Neural progenitor cell (in vitro differentiated cells): Measurements from ENCODE around the gene NR2F1-AS1. TPM values are rescaled to one million over a fixed set of nuclear protein-coding genes. Genes with fewer than 3 reads are reported as not detected.

Experiments used
- DNase-seq: peaks from one replicate; pipeline ENCODE4 v3.0.0-alpha.2; 2016; ENCODE audit warnings: low spot score
- H2AFZ ChIP-seq: fragments of 200-600 bp; sonication (generic); replicated peaks from 2 replicates; pipeline ENCODE4 v1.6.1; 2016; ENCODE audit warnings: antibody characterized with exemption
- H3F3A ChIP-seq: fragments of 200-600 bp; sonication (generic); 2 replicates; pipeline ENCODE4 v1.6.1; 2016; ENCODE audit warnings: antibody characterized with exemption, low read depth
- H3K27ac ChIP-seq: fragments of 200-600 bp; sonication (generic); 2 replicates; pipeline ENCODE4 v1.5.1; 2016; ENCODE audit warnings: mild to moderate bottlenecking
- H3K27me3 ChIP-seq: fragments of 200-600 bp; sonication (generic); 2 replicates; pipeline ENCODE4 v1.6.1; 2016; ENCODE audit warnings: mild to moderate bottlenecking, moderate library complexity
- H3K36me3 ChIP-seq: fragments of 200-600 bp; sonication (generic); 2 replicates; pipeline ENCODE4 v1.5.1; 2016
- H3K4me1 ChIP-seq: fragments of 200-600 bp; sonication (generic); 2 replicates; pipeline ENCODE4 v1.6.1; 2016; ENCODE audit warnings: mixed run types
- H3K4me2 ChIP-seq: fragments of 200-600 bp; sonication (generic); 2 replicates; pipeline ENCODE4 v1.6.1; 2016
- H3K4me3 ChIP-seq: fragments of 200-600 bp; sonication (generic); 2 replicates; pipeline ENCODE4 v1.5.1; 2016
- H3K79me2 ChIP-seq: fragments of 200-600 bp; sonication (generic); 2 replicates; pipeline ENCODE4 v1.6.1; 2016; ENCODE audit warnings: low read depth
- H3K9ac ChIP-seq: fragments of 200-600 bp; sonication (generic); 2 replicates; pipeline ENCODE4 v1.6.1; 2016
- H3K9me3 ChIP-seq: fragments of 200-600 bp; sonication (generic); 2 replicates; pipeline ENCODE4 v1.5.1; 2016; ENCODE audit warnings: low read depth
- H4K20me1 ChIP-seq: fragments of 200-600 bp; sonication (generic); 2 replicates; pipeline ENCODE4 v1.6.1; 2016; ENCODE audit warnings: low read depth
- H3K27ac Mint-ChIP-seq: 3 replicates; pipeline ENCODE4 v1.8.0; 2021; ENCODE audit warnings: mixed read lengths
- H3K27me3 Mint-ChIP-seq: 2 replicates; pipeline ENCODE4 v1.8.0; 2022; ENCODE audit warnings: low read depth, mild to moderate bottlenecking, inconsistent platforms, moderate library complexity, mixed read lengths; ENCODE audit not compliant: insufficient read depth
- H3K36me3 Mint-ChIP-seq: 3 replicates; pipeline ENCODE4 v1.8.0; 2021; ENCODE audit warnings: mixed read lengths
- H3K4me1 Mint-ChIP-seq: 3 replicates; pipeline ENCODE4 v1.8.0; 2021; ENCODE audit warnings: mixed read lengths
- H3K4me3 Mint-ChIP-seq: 3 replicates; pipeline ENCODE4 v1.8.0; 2021; ENCODE audit warnings: mild to moderate bottlenecking, moderate library complexity, mixed read lengths
- H3K9me3 Mint-ChIP-seq: 3 replicates; pipeline ENCODE4 v1.8.0; 2020; ENCODE audit warnings: mixed read lengths
- EZH2 ChIP-seq: fragments of 200-600 bp; sonication (generic); IDR thresholded peaks from 2 replicates; pipeline ENCODE4 v1.6.1; 2017; ENCODE audit warnings: antibody characterized with exemption, mild to moderate bottlenecking, moderate library complexity
- EZH2phosphoT487 ChIP-seq: fragments of 200-600 bp; sonication (generic); IDR thresholded peaks from 2 replicates; pipeline ENCODE4 v1.6.1; 2017; ENCODE audit warnings: antibody characterized with exemption
- total RNA-seq: library from RNA; depleted of rRNA; stranded (reverse); fragments of >200 nt; gene quantifications from 2 replicates; pipeline ENCODE4 v1.2.3, GENCODE V29; 2015; ENCODE audit warnings: low replicate concordance
- TF ChIP-seq, protein P1 (sequence below): fragments of 200-600 bp; sonication (generic); IDR thresholded peaks from 2 replicates; pipeline ENCODE4 v1.5.1; 2017; ENCODE audit warnings: antibody characterized with exemption, mild to moderate bottlenecking

NR2F1-AS1 gene
- total RNA-seq, 1 donor from 2014 or later: 9.3 TPM

GRCh38 chr5:93586736-93587596 lies 5.9 kb upstream of the NR2F1-AS1 start:
- Histone ChIP-seq H3K4me2 (peak overlapping the region; percentile 86), H3K4me1 (peaks cover 13% of the 10 kb centered on the region), H3F3A (peaks cover 26% of the 10 kb centered on the region), H3K36me3 (no peaks in the 10 kb centered on the region), H4K20me1 (peaks cover 63% of the 10 kb centered on the region), H3K9me3 (no peaks in the 10 kb centered on the region), H2AFZ (no peak overlapping the region), H3K27me3 (peaks cover 89% of the 10 kb centered on the region), H3K9ac (no peak overlapping the region), H3K4me3 (peak overlapping the region; percentile 82), H3K27ac (no peak overlapping the region), H3K79me2 (peaks cover 26% of the 10 kb centered on the region)
- peaks cover 6% of the 10 kb centered on the region for H3K9me3 Mint-ChIP-seq
- H3K27me3 Mint-ChIP-seq: peaks cover 27% of the 10 kb centered on the region
- H3K36me3 Mint-ChIP-seq: peaks cover 57% of the 10 kb centered on the region
- H3K27ac Mint-ChIP-seq: peak overlapping the region; percentile 99
- H3K4me1 Mint-ChIP-seq: peaks cover 39% of the 10 kb centered on the region
- TF ChIP-seq EZH2phosphoT487 (no peak), EZH2 (no peak)
- TF ChIP-seq, protein P1, sequence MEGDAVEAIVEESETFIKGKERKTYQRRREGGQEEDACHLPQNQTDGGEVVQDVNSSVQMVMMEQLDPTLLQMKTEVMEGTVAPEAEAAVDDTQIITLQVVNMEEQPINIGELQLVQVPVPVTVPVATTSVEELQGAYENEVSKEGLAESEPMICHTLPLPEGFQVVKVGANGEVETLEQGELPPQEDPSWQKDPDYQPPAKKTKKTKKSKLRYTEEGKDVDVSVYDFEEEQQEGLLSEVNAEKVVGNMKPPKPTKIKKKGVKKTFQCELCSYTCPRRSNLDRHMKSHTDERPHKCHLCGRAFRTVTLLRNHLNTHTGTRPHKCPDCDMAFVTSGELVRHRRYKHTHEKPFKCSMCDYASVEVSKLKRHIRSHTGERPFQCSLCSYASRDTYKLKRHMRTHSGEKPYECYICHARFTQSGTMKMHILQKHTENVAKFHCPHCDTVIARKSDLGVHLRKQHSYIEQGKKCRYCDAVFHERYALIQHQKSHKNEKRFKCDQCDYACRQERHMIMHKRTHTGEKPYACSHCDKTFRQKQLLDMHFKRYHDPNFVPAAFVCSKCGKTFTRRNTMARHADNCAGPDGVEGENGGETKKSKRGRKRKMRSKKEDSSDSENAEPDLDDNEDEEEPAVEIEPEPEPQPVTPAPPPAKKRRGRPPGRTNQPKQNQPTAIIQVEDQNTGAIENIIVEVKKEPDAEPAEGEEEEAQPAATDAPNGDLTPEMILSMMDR: no peak
- DNase-seq: no peak
- peak overlapping the region; percentile 97 for H3K4me3 Mint-ChIP-seq

DNA sequence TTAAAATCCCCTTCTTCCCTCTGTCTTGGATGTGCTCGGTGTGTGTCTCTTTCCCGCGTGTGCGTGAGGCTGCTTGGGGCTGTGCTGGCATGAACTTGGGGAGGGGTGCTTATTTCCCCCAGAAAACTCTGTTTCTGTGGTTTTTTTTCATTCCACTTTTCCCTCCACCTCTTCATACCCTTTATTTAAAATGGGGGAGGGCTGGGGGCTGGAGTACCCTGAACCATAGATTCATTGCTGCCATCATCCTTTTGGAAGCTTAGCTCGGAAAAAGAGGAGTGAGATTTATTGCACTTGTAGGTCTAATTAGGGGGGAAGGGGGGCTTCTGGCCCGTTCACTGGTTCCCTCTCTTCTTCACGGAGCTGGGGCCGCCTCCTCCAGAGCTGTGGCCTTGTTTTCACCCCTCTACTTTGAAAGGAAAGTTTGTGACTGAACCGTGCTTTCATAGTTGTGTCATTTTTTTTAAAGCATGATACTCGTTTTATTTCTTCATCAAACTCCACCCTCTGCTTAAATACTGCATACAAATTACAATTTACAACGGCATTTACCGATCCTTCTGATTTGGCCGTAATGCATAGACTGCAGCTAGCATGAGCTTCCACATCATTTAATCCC lies 4.9 kb upstream of the NR2F1-AS1 start:
- H3K27ac ChIP-seq: no peak overlapping the region
- peaks cover 27% of the 10 kb centered on the region for H3F3A ChIP-seq
- no peak overlapping the region for H3K9ac ChIP-seq
- H2AFZ ChIP-seq: no peak overlapping the region
- peak overlapping the region; percentile 86 for H3K4me2 ChIP-seq
- H3K36me3 ChIP-seq: no peaks in the 10 kb centered on the region
- peaks cover 85% of the 10 kb centered on the region for H3K27me3 ChIP-seq
- H3K27me3 Mint-ChIP-seq: peaks cover 25% of the 10 kb centered on the region
- H3K9me3 ChIP-seq: no peaks in the 10 kb centered on the region
- peak; percentile 51 for DNase-seq
- H3K79me2 ChIP-seq: peaks cover 26% of the 10 kb centered on the region
- peaks cover 46% of the 10 kb centered on the region for H3K36me3 Mint-ChIP-seq
- peaks cover 52% of the 10 kb centered on the region for H4K20me1 ChIP-seq
- H3K4me3 ChIP-seq: peak overlapping the region; percentile 82
- H3K4me3 Mint-ChIP-seq: peak overlapping the region; percentile 97
- peak overlapping the region; percentile 99 for H3K27ac Mint-ChIP-seq
- H3K9me3 Mint-ChIP-seq: peaks cover 6% of the 10 kb centered on the region
- H3K4me1 Mint-ChIP-seq: peaks cover 29% of the 10 kb centered on the region
- peaks cover 13% of the 10 kb centered on the region for H3K4me1 ChIP-seq
- TF ChIP-seq EZH2 (no peak), EZH2phosphoT487 (peak; percentile 16)

- peak overlapping the region; percentile 99 for H3K27ac Mint-ChIP-seq
- TF ChIP-seq, protein P1: no peak
- no peak for TF ChIP-seq EZH2phosphoT487
- no peak for TF ChIP-seq EZH2
- Histone ChIP-seq H3K4me2 (peak overlapping the region; percentile 86), H3K79me2 (peaks cover 26% of the 10 kb centered on the region), H3K36me3 (no peaks in the 10 kb centered on the region), H3K4me3 (peak overlapping the region; percentile 82), H3K4me1 (peaks cover 13% of the 10 kb centered on the region), H2AFZ (no peak overlapping the region), H3K27me3 (peaks cover 85% of the 10 kb centered on the region), H4K20me1 (peaks cover 45% of the 10 kb centered on the region), H3F3A (peaks cover 29% of the 10 kb centered on the region), H3K9ac (no peak overlapping the region), H3K27ac (no peak overlapping the region), H3K9me3 (no peaks in the 10 kb centered on the region)
- peaks cover 40% of the 10 kb centered on the region for H3K36me3 Mint-ChIP-seq
- DNase-seq: peak; percentile 67
- H3K9me3 Mint-ChIP-seq: peaks cover 6% of the 10 kb centered on the region
- H3K4me1 Mint-ChIP-seq: peaks cover 24% of the 10 kb centered on the region
- H3K27me3 Mint-ChIP-seq: peaks cover 26% of the 10 kb centered on the region
- H3K4me3 Mint-ChIP-seq: peak overlapping the region; percentile 97
These were observed 4.2 kb upstream of the NR2F1-AS1 start for GRCh38 chr5:93585041-93585766.
